NB4 (cell line): Measurements from ENCODE around the gene NR3C2.

ENCODE experiments used
- DNase-seq: peaks from one replicate; pipeline ENCODE4 v3.0.0; 2010; ENCODE audit warnings: low read depth
- H3K4me3 ChIP-seq: one replicate; pipeline ENCODE4 v1.5.1; 2011; ENCODE audit warnings: mild to moderate bottlenecking, low read depth, low read length, moderate library complexity
- MAX ChIP-seq: IDR thresholded peaks from 2 replicates; pipeline ENCODE4 v1.6.1; 2011; ENCODE audit warnings: low read depth, low read length
- MYC ChIP-seq: IDR thresholded peaks from 2 replicates; pipeline ENCODE4 v1.6.1; 2011; ENCODE audit warnings: low read depth, low read length
- POLR2A ChIP-seq: IDR thresholded peaks from 2 replicates; pipeline ENCODE4 v1.6.1; 2011; ENCODE audit warnings: mild to moderate bottlenecking; ENCODE audit not compliant: insufficient read length; ENCODE audit errors: extremely low read depth
- TF ChIP-seq, protein P1 (sequence below): IDR thresholded peaks from one replicate; pipeline ENCODE4 v1.5.1; 2012; ENCODE audit warnings: low read depth, low read length

NR3C2 gene

DNA sequence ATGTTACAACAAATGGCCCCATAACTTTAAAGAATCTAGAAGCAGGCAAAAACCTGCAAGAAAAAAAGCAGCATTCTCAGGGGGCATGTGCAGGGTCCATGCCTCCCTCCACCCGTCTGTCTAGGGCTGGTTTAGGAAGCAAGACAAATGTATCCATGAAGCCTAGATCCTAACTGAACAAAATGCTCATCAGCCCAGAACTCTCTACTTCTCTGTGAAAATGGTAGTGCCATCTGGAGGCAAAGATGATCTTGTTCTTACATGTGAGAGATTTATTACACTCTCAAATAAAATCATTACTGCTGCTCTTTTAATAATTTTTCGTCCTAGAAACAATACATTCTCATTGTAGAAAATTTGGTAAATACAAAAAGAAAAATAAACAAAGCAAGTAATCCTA, 26.7 kb downstream of the NR3C2 start:
- DNase-seq: no peak
- TF ChIP-seq MAX (no peak), MYC (no peak), POLR2A (no peak)
- TF ChIP-seq, protein P1, sequence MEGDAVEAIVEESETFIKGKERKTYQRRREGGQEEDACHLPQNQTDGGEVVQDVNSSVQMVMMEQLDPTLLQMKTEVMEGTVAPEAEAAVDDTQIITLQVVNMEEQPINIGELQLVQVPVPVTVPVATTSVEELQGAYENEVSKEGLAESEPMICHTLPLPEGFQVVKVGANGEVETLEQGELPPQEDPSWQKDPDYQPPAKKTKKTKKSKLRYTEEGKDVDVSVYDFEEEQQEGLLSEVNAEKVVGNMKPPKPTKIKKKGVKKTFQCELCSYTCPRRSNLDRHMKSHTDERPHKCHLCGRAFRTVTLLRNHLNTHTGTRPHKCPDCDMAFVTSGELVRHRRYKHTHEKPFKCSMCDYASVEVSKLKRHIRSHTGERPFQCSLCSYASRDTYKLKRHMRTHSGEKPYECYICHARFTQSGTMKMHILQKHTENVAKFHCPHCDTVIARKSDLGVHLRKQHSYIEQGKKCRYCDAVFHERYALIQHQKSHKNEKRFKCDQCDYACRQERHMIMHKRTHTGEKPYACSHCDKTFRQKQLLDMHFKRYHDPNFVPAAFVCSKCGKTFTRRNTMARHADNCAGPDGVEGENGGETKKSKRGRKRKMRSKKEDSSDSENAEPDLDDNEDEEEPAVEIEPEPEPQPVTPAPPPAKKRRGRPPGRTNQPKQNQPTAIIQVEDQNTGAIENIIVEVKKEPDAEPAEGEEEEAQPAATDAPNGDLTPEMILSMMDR: no peak
- no peak overlapping the region for H3K4me3 ChIP-seq

DNA sequence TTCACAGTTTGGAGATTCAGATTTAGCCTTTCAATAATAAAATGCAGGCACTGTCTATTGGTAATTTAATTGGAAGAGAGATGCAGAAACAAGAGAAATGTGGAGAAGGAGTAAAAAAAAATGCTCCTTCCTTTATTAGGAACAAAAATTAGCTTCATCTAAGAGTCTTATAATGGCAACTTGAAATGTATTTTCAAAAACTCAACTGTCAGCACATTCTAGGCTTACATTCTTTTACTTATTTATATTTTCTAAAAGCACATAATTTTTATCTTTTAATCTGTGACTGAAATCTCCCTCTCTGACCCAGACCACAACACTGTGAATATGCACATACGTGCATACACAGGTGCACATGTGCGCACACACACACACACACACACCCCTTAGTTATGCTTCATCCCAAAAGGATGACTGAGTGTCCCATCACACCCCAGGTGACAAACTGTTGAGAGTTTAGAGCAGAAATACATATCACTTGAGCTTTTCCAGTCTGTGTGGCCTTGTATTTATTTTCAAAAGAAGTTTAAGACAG, 29.7 kb downstream of the NR3C2 start:
- no peak overlapping the region for H3K4me3 ChIP-seq
- TF ChIP-seq MAX (no peak), MYC (no peak), POLR2A (no peak)
- TF ChIP-seq, protein P1: no peak
- DNase-seq: no peak

DNA sequence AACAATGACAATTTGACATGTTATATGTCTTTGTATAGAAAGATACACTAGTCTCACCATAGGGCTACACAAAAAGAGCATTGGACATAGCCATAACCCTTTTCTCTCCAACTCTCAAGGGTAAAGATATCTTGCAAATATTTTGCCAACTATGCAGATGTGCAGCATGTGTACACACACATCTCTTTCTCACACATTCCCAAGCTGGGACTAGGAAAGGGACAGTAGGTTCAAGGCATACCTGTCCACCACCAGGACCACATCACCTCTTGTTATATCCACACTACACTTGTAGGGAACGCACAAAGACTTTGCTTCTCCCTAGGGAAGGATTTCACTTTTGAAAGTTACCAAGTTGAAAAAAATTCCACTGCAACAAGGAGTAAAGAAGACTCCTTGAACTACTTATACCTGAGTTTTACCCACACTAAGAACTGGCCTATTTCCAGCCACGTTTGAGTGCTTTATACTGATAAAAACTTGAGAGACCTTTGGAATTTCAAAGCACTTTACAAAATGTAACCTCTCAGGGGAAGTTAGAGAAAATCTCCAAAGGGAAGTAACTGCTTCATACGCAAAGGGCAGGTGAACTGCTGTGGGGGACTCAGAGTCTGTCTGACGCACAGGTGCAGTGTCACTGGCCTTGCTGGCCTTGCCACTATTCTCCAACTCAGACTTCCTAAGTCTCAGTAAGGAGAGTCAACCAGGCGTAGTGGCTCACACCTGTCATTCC, 36.9 kb downstream of the NR3C2 start:
- DNase-seq: no peak
- TF ChIP-seq MAX (no peak), MYC (no peak), POLR2A (no peak)
- TF ChIP-seq, protein P1: no peak
- H3K4me3 ChIP-seq: no peak overlapping the region

- TF ChIP-seq MAX (no peak), MYC (no peak), POLR2A (no peak)
- TF ChIP-seq, protein P1: no peak
- no peak for DNase-seq
Observed at GRCh38 chr4:148398988-148399387, 43.2 kb downstream of the NR3C2 start.

GRCh38 chr4:148397771-148398170, 44.4 kb downstream of the NR3C2 start:
- no peak overlapping the region for H3K4me3 ChIP-seq
- no peak for DNase-seq
- no peak for TF ChIP-seq MYC
- TF ChIP-seq MAX: no peak
- TF ChIP-seq, protein P1: no peak
- TF ChIP-seq POLR2A: no peak

More at GRCh38 chr4:148398988-148399387, 43.2 kb downstream of the NR3C2 start:
- H3K4me3 ChIP-seq: no peak overlapping the region
